PC-9 (cell line): ENCODE data around the gene ARFGAP3.

ENCODE experiments used
- EZH2 ChIP-seq: fragments of 200-600 bp; sonication (generic); IDR thresholded peaks from 2 replicates; pipeline ENCODE4 v1.8.0; 2017; ENCODE audit warnings: antibody characterized with exemption, low read depth
- TF ChIP-seq, protein P1 (sequence below): fragments of 200-600 bp; sonication (generic); conservative IDR thresholded peaks from 2 replicates; pipeline ENCODE4 v1.6.1; 2017; ENCODE audit warnings: mixed run types, antibody characterized with exemption, mild to moderate bottlenecking, moderate library complexity

DNA sequence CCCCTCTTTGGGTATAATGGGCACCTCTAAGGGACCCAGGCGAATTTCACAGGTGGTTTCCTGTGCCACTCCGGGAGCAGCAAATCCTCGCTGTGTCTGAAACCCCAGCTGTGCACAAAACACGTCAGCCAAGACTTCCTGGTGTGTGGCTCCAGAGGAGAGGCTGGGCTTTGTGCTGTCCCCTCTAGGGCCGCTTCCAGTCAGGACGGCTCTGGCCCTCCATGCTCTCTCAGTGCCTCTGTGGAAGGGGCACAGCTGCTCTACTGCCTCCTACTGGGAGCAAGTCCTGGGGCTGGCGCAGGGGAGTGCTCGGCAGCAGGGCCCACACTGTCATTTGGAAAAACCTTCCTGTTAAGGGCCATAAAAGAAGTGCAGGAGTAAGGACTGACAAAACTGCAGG is 23.7 kb upstream of the ARFGAP3 start:
- TF ChIP-seq, protein P1, sequence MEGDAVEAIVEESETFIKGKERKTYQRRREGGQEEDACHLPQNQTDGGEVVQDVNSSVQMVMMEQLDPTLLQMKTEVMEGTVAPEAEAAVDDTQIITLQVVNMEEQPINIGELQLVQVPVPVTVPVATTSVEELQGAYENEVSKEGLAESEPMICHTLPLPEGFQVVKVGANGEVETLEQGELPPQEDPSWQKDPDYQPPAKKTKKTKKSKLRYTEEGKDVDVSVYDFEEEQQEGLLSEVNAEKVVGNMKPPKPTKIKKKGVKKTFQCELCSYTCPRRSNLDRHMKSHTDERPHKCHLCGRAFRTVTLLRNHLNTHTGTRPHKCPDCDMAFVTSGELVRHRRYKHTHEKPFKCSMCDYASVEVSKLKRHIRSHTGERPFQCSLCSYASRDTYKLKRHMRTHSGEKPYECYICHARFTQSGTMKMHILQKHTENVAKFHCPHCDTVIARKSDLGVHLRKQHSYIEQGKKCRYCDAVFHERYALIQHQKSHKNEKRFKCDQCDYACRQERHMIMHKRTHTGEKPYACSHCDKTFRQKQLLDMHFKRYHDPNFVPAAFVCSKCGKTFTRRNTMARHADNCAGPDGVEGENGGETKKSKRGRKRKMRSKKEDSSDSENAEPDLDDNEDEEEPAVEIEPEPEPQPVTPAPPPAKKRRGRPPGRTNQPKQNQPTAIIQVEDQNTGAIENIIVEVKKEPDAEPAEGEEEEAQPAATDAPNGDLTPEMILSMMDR: no peak
- no peak for TF ChIP-seq EZH2
